ENCODE results near the gene PPARG. TPM values are rescaled to one million over a fixed set of nuclear protein-coding genes. Genes with fewer than 3 reads are reported as not detected.
"Not testable (repeated sequence)": the region's sequence is repeated elsewhere in the genome, so short reads cannot be mapped to it uniquely, and the experiment has no call there.

PPARG gene
- total and polyA plus RNA-seq, 3 experiments from 2014 or later: 0.66 to 0.74 TPM; not detected in 1

GRCh38 chr3:12447075-12447474 is 158.2 kb downstream of the PPARG start:
- CTCF ChIA-PET: no interaction called here
- no peaks in the 10 kb centered on the region for H3K36me3 Mint-ChIP-seq
- no peaks in the 10 kb centered on the region for H3K4me1 Mint-ChIP-seq

GRCh38 chr3:12448404-12449202 is 159.7 kb downstream of the PPARG start:
- H3K27me3 Mint-ChIP-seq: peaks cover 6 to 12% of the 10 kb centered on the region in 2 donors
- H3K4me3 Mint-ChIP-seq; H3K4me1 Mint-ChIP-seq; H3K27ac ChIP-seq (ENCODE audit: low read depth, low read length); H3K9me3 ChIP-seq (ENCODE audit: low read length); POLR2A ChIA-PET; H3K36me3 Mint-ChIP-seq; H3K36me3 ChIP-seq (ENCODE audit: insufficient read depth, low read length); H3K4me1 ChIP-seq (ENCODE audit: insufficient read depth, low read length); H3K27me3 ChIP-seq (ENCODE audit: insufficient read depth, low read length, poor library complexity, severe bottlenecking); DNase-seq; H3K4me3 ChIP-seq (ENCODE audit: low read length); H3K27ac Mint-ChIP-seq; H3K9me3 Mint-ChIP-seq; CTCF ChIA-PET: not testable (repeated sequence)

More at GRCh38 chr3:12447075-12447474, 158.2 kb downstream of the PPARG start:
- Histone ChIP-seq H3K9me3 (ENCODE audit: low read length) (no peaks in the 10 kb centered on the region), H3K27ac (ENCODE audit: low read depth, low read length) (no peak overlapping the region), H3K4me3 (ENCODE audit: low read length) (no peak overlapping the region), H3K4me1 (ENCODE audit: insufficient read depth, low read length) (no peaks in the 10 kb centered on the region), H3K36me3 (ENCODE audit: insufficient read depth, low read length) (no peaks in the 10 kb centered on the region), H3K27me3 (ENCODE audit: insufficient read depth, low read length, poor library complexity, severe bottlenecking) (no peaks in the 10 kb centered on the region)
- Mint-ChIP-seq H3K4me3 (no peak overlapping the region), H3K27ac (no peak overlapping the region), H3K9me3 (no peaks in the 10 kb centered on the region), H3K27me3 (peaks cover 6 to 19% of the 10 kb centered on the region in 2 donors)
- no peak for DNase-seq
- POLR2A ChIA-PET: no interaction called here

GRCh38 chr3:12449889-12450682 is 161.2 kb downstream of the PPARG start:
- POLR2A ChIA-PET: no interaction called here

GRCh38 chr3:12451481-12451880 is 162.6 kb downstream of the PPARG start:
- Mint-ChIP-seq H3K27ac (no peak overlapping the region), H3K27me3 (peaks cover 0 to 4% of the 10 kb centered on the region in 2 donors), H3K4me1 (no peaks in the 10 kb centered on the region), H3K9me3 (no peaks in the 10 kb centered on the region), H3K36me3 (no peaks in the 10 kb centered on the region), H3K4me3 (no peak overlapping the region)
- no peaks in the 10 kb centered on the region for H3K4me1 ChIP-seq (ENCODE audit: insufficient read depth, low read length)
- H3K9me3 ChIP-seq (ENCODE audit: low read length): no peaks in the 10 kb centered on the region
- no peak overlapping the region for H3K4me3 ChIP-seq (ENCODE audit: low read length)
- CTCF ChIA-PET: no interaction called here
- no peaks in the 10 kb centered on the region for H3K36me3 ChIP-seq (ENCODE audit: insufficient read depth, low read length)
- DNase-seq: no peak
- POLR2A ChIA-PET: no interaction called here
- H3K27me3 ChIP-seq (ENCODE audit: insufficient read depth, low read length, poor library complexity, severe bottlenecking): no peaks in the 10 kb centered on the region
- H3K27ac ChIP-seq (ENCODE audit: low read depth, low read length): no peak overlapping the region

More at GRCh38 chr3:12449889-12450682, 161.2 kb downstream of the PPARG start:
- Histone ChIP-seq H3K27ac (ENCODE audit: low read depth, low read length) (no peak overlapping the region), H3K4me1 (ENCODE audit: insufficient read depth, low read length) (no peaks in the 10 kb centered on the region), H3K27me3 (ENCODE audit: insufficient read depth, low read length, poor library complexity, severe bottlenecking) (no peaks in the 10 kb centered on the region), H3K4me3 (ENCODE audit: low read length) (no peak overlapping the region), H3K36me3 (ENCODE audit: insufficient read depth, low read length) (no peaks in the 10 kb centered on the region), H3K9me3 (ENCODE audit: low read length) (no peaks in the 10 kb centered on the region)
- DNase-seq: no peak
- Mint-ChIP-seq H3K9me3 (no peaks in the 10 kb centered on the region), H3K36me3 (no peaks in the 10 kb centered on the region), H3K27me3 (peaks cover 4 to 6% of the 10 kb centered on the region in 2 donors), H3K4me1 (no peaks in the 10 kb centered on the region), H3K27ac (no peak overlapping the region), H3K4me3 (no peak overlapping the region)
- CTCF ChIA-PET: no interaction called here

- no peaks in the 10 kb centered on the region for H3K36me3 ChIP-seq (ENCODE audit: insufficient read depth, low read length)
- H3K4me1 ChIP-seq (ENCODE audit: insufficient read depth, low read length): no peaks in the 10 kb centered on the region
- DNase-seq: no peak
- ChIA-PET CTCF (no interaction called here), POLR2A (no interaction called here)
- no peaks in the 10 kb centered on the region for H3K9me3 ChIP-seq (ENCODE audit: low read length)
- H3K27me3 Mint-ChIP-seq: peaks cover 0 to 4% of the 10 kb centered on the region in 2 donors
- no peak overlapping the region for H3K27ac Mint-ChIP-seq
- H3K4me3 Mint-ChIP-seq: no peak overlapping the region
- H3K36me3 Mint-ChIP-seq: no peaks in the 10 kb centered on the region
- no peak overlapping the region for H3K4me3 ChIP-seq (ENCODE audit: low read length)
- no peaks in the 10 kb centered on the region for H3K27me3 ChIP-seq (ENCODE audit: insufficient read depth, low read length, poor library complexity, severe bottlenecking)
- no peaks in the 10 kb centered on the region for H3K9me3 Mint-ChIP-seq
- no peak overlapping the region for H3K27ac ChIP-seq (ENCODE audit: low read depth, low read length)
- H3K4me1 Mint-ChIP-seq: no peaks in the 10 kb centered on the region
Observed at GRCh38 chr3:12451960-12452359, 163.1 kb downstream of the PPARG start.

- CTCF ChIA-PET: no interaction called here
- no peak overlapping the region for H3K27ac Mint-ChIP-seq
Observed at GRCh38 chr3:12452361-12453330, 163.8 kb downstream of the PPARG start.

DNA sequence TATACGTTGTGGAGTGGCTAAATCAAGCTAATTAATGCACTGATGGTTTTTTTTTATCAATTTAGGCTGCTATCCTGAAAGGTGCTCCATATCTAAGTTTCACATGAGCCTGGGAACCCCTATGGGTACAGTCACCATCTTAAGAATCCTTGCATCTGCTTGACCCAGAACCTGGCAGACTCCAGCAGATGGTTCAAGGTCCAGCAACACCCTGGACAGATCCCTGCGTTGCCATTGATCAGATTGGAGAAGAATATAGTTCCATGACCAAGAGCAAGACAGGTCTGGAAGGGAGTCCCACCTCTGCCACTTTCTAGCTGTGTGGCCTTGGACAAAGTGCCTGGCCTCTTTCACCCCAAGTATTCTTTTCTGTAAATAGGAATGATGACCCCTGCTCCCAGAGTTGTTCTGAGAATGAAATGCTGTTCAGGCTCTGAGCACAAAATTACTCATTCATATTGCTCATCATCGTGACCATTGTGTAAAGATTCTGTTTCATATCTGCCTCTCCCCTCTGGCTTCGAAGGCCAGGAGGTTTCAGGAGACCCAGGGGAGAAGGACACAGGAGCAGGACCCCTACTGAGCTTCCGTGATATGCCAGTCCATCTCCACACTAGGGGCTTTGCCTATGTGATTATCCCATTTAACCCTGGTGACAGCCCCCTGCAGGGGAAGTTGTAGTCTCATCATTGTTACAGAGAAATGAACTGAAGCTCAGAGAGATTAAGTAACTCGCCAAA is 165.4 kb downstream of the PPARG start:
- H3K4me1 ChIP-seq (ENCODE audit: insufficient read depth, low read length): no peaks in the 10 kb centered on the region
- peak overlapping the region in 1 of 8 donors; percentile 37 for H3K27ac Mint-ChIP-seq
- CTCF ChIA-PET: no interaction called here
- no peaks in the 10 kb centered on the region for H3K4me1 Mint-ChIP-seq
- H3K36me3 Mint-ChIP-seq: no peaks in the 10 kb centered on the region
- no peaks in the 10 kb centered on the region for H3K9me3 ChIP-seq (ENCODE audit: low read length)
- no peaks in the 10 kb centered on the region for H3K27me3 ChIP-seq (ENCODE audit: insufficient read depth, low read length, poor library complexity, severe bottlenecking)
- H3K36me3 ChIP-seq (ENCODE audit: insufficient read depth, low read length): no peaks in the 10 kb centered on the region
- POLR2A ChIA-PET: no interaction called here
- no peak overlapping the region for H3K27ac ChIP-seq (ENCODE audit: low read depth, low read length)
- no peak overlapping the region for H3K4me3 ChIP-seq (ENCODE audit: low read length)
- H3K4me3 Mint-ChIP-seq: no peak overlapping the region
- DNase-seq: no peak
- no peaks in the 10 kb centered on the region for H3K27me3 Mint-ChIP-seq
- no peaks in the 10 kb centered on the region for H3K9me3 Mint-ChIP-seq

More at GRCh38 chr3:12452361-12453330, 163.8 kb downstream of the PPARG start:
- Mint-ChIP-seq H3K27me3 (peaks cover 0 to 1% of the 10 kb centered on the region in 2 donors), H3K4me3 (no peak overlapping the region), H3K9me3 (no peaks in the 10 kb centered on the region), H3K4me1 (no peaks in the 10 kb centered on the region), H3K36me3 (no peaks in the 10 kb centered on the region)
- no peaks in the 10 kb centered on the region for H3K4me1 ChIP-seq (ENCODE audit: insufficient read depth, low read length)
- H3K36me3 ChIP-seq (ENCODE audit: insufficient read depth, low read length): no peaks in the 10 kb centered on the region
- no peaks in the 10 kb centered on the region for H3K9me3 ChIP-seq (ENCODE audit: low read length)
- POLR2A ChIA-PET: no interaction called here
- DNase-seq: no peak
- H3K27me3 ChIP-seq (ENCODE audit: insufficient read depth, low read length, poor library complexity, severe bottlenecking): no peaks in the 10 kb centered on the region
- H3K27ac ChIP-seq (ENCODE audit: low read depth, low read length): no peak overlapping the region
- H3K4me3 ChIP-seq (ENCODE audit: low read length): no peak overlapping the region
